Measurements from ENCODE around the gene MYRF.

MYRF gene

DNA sequence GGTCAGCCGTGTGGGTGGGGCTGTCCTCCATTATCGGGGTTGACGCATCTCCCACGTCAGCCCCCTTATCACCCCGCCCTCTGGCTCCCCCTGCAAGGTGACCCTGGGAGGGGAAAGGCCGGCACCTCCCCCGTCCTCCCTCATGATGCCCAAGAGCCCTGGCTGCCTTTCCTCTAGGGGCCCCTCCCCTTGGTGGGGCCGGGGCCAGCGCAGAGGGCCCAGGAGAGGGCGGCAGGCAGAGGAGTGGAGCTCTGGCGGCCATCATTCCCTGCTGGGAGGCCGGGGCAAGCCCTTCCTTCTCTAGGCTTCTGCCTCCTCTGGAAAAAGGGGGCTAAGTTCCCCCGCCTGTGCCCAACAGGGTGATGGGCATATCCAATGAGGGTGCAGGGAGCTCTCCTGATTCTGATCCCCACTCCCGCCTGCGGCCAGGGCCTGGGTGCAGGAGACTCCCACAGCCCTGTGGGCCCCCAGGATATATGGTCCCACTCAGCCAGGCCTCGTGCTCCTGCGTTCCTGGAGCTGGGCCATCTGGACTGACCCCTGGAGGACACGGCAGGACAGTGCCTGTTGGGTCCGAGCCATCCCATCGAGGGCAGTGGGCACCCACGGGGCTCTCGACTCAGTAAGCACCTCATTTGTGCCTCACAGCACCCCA lies 12.3 kb downstream of the MYRF start:
- no peak for TF ChIP-seq POLR2A (IDR thresholded peaks at IDR 0.05; ENCODE audit: low read depth, low read length)
- DNase-seq (ENCODE audit: insufficient read length, low spot score) (no peak), FAIRE-seq (no peak)

DNA sequence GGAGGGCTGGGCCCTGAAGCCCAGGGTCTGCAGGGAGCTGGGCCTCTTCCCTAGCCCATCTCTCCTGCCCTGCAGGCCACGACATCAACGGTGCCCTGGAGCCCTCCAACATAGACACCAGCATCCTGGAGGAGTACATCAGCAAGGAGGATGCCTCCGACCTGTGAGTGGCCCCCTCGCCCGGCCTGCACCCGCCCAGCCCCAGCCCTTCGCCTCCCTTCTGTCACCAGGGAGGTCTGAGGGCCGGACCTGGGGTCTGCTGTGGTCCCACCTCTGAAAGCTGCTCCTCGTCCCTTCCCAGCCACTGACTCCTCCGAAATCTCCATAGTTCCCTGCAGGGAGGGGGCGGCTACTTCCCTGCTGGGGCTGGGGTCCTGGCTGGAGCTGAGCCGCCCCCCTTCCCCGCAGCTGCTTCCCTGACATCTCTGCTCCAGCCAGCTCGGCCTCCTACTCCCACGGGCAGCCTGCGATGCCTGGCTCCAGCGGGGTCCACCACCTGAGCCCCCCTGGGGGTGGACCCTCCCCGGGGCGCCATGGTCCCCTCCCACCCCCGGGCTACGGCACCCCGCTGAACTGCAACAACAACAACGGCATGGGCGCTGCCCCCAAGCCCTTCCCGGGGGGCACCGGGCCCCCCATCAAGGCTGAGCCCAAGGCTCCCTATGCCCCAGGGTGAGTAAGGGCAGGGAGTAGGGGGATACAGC lies 13.3 kb downstream of the MYRF start:
- TF ChIP-seq POLR2A (IDR thresholded peaks at IDR 0.05; ENCODE audit: low read depth, low read length) = no peak
- DNase-seq (ENCODE audit: insufficient read length, low spot score) (no peak), FAIRE-seq (no peak)

DNA sequence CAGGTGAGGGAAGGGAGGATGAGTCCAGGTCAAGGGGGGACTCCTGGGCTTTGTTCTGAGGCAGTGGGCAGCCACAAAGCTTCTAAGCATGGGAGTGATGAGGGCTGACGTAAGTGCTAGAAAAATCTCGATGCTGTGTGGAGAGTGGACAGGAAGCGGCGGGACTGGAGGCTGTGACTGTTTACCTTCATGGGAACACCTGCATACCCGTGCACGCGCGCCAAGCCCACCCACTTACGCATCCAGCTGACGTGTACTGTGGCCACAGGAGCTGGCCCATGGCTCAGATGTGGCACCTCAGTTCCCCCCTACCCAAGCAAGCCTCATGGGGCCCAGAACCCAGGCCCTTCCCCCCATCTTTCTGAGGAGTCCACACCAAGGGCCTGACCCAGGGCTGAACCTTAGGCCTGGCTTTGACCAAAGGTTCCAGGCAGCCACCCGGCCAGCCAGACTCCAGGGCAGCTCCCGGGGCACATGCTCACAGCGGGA lies 14.0 kb downstream of the MYRF start:
- TF ChIP-seq POLR2A (IDR thresholded peaks at IDR 0.05; ENCODE audit: low read depth, low read length) = no peak
- no peak for DNase-seq (ENCODE audit: insufficient read length, low spot score)
- no peak for FAIRE-seq

DNA sequence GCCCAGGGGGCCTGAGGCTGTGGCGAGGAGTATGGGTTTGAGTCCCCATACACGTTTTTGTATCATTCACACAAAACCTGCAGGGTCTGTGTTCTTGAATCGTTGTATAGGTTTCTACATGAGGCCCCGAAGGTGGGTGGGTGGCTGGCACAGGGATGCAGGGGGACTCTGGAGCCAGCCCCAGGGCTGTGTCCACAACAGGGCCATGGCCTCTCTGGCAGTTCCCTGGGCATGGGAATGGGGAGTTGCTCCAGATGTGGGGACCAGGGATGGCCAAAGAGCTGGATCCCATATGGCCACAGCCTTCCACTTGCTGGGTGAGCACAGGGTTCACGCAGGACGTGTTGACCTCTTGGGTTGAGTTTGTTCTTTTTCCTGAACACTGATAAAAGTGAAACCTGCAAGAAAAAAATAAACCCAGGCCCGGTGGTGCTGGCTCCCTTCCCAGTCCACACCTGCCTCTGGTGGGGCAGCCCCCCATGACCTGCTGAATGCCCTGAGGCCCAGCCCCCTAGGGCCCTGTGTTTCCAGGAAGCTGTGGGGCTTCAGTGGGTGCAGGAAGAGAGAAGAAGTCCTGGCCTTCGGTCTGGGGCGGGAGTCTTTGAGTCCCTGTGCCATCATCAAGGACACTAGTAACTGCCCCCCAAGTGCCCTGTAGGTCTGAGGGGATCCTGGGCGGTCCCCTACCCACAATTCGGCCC lies 16.1 kb downstream of the MYRF start:
- FAIRE-seq (no peak), DNase-seq (ENCODE audit: insufficient read length, low spot score) (no peak)
- TF ChIP-seq POLR2A (IDR thresholded peaks at IDR 0.05; ENCODE audit: low read depth, low read length) = no peak

DNA sequence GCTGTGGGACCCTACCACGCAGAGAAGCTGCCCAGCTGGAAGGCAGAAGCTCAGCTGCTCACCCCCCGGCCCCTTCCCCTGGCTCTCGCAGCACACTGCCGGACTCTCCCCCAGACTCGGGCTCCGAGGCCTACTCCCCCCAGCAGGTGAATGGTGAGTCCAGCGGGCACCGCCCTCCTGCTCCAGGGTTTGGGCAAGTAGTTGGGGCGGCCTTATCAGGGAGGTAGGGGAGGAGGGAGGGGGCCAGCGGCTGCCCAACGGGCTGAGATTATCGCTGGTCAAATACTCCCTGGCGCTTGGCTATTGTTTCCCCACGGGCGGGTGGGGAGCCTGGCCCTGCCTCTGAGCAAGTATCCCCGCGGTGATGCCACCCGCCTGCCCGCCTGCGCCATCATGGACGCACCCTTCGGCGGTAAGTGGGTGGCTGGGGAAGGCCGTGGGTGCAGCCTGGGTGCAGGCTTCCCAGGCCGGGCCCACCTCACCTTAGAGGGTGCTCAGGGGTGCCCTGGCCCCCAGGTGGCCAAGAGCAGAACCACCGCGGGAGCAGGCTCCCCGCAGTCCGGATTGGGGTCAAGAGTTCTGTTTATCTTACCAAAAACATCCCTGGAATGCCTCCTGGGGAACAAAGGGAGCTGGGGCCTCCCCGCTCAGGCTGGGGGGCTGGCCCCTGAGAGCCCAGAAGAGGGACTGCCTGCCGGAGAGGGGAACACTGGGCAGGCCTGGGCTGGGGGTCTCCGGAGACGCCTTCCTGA lies 16.9 kb downstream of the MYRF start:
- peak; percentile 71 for DNase-seq (ENCODE audit: insufficient read length, low spot score)
- FAIRE-seq = no peak
- TF ChIP-seq POLR2A (IDR thresholded peaks at IDR 0.05; ENCODE audit: low read depth, low read length) = no peak

DNA sequence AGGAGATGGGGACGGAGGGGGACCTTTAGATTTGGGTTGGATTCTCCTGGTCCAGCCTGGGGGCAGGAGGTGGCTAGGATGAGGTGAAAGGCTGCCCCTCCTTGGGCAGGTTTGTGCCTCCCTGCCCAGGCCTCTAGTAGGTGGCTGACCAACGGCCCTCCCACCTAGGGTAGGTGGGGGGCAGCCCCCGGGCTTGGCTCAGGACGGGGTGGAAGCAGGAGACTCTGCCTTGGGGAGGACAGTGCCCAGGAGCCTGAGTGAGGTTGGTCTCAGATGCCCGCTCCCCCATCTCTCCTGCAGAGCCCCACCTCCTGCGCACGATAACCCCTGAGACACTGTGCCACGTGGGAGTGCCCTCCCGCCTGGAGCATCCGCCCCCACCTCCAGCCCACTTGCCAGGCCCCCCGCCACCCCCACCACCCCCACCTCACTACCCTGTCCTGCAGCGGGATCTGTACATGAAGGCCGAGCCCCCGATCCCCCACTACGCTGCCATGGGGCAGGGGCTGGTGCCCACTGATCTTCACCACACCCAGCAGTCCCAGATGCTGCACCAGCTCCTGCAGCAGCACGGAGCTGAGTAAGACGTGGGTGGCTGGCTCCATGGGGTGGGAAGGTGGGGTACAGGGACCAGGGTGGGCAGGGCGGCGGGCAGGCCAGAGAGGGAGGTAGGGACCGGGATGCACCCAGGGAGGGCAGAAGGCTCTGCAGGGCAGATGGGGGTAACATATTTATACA lies 17.7 kb downstream of the MYRF start:
- TF ChIP-seq POLR2A (IDR thresholded peaks at IDR 0.05; ENCODE audit: low read depth, low read length) = no peak
- FAIRE-seq = no peak
- no peak for DNase-seq (ENCODE audit: insufficient read length, low spot score)

DNA sequence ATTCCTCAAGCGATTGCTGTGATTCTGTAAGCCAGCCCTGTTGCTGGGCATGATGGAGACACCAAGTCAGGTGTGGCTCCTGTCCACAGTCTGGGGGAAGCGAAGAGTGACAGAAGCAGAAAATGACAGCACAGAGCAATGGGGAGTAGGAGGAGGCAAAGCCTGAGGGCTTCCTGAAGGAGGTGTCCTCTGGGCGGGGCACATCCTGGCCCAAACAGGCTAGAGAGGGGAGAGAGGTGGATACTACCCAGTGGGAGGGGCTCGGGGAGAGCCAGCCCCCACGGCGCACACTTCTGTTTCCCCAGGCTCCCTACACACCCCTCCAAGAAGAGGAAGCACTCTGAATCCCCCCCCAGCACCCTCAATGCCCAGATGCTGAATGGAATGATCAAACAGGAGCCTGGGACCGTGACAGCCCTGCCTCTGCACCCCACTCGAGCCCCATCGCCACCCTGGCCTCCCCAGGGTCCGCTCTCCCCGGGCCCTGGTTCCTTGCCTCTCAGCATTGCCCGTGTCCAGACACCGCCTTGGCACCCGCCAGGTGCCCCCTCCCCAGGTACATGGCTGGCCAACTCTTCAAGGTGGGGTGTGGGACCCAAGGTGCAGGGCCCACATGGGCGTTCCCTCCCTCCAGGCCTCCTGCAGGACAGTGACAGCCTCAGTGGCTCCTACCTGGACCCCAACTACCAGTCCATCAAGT lies 18.9 kb downstream of the MYRF start:
- DNase-seq (ENCODE audit: insufficient read length, low spot score) = no peak
- no peak for TF ChIP-seq POLR2A (IDR thresholded peaks at IDR 0.05; ENCODE audit: low read depth, low read length)
- FAIRE-seq = no peak

DNA sequence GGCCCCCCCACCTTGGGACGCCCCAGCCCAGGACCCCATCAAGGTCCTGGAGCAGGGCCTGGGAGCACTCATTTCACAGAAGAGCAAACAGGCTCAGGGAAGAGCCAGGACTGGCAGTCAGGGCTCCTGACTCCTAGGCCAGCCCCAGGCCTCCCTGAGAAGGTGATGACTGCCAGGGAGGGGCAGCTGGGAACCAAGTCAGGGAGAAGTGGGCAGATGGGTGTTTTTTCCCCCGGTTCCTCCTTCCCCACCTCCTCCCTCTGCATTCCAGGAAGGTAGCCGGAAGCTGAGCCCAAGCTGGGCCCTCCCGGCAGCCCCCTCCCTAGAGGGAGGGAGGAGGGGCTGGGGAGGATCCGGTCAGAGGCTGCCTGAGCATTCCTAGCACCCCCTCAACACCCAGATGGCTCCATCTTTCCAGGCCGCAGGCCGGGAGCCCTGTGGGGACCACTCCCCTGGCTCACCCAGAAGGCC lies 19.6 kb downstream of the MYRF start:
- FAIRE-seq (no peak), DNase-seq (ENCODE audit: insufficient read length, low spot score) (no peak)
- TF ChIP-seq POLR2A (IDR thresholded peaks at IDR 0.05; ENCODE audit: low read depth, low read length) = no peak

DNA sequence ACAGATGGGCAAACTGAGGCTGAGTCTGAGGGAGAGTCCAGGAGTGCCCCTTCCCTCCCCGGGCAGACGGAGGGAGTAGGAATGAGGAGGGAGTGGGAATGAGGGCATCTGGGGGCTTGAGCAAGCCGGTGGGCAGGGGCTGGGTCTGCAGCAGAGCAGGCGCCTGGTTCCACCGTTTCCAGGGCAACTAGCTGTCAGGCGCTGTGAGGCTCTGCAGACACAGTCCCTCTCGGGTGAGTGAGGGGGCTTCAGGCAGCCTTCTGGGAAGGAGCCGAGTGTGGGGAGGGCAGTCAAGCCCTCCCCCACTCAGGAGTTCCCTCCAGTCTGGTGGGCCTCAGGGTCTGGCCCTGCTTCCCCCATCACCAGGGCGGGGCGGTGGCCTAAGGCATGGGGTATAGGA lies 20.9 kb downstream of the MYRF start:
- FAIRE-seq (no peak), DNase-seq (ENCODE audit: insufficient read length, low spot score) (no peak)
- no peak for TF ChIP-seq POLR2A (IDR thresholded peaks at IDR 0.05; ENCODE audit: low read depth, low read length)

DNA sequence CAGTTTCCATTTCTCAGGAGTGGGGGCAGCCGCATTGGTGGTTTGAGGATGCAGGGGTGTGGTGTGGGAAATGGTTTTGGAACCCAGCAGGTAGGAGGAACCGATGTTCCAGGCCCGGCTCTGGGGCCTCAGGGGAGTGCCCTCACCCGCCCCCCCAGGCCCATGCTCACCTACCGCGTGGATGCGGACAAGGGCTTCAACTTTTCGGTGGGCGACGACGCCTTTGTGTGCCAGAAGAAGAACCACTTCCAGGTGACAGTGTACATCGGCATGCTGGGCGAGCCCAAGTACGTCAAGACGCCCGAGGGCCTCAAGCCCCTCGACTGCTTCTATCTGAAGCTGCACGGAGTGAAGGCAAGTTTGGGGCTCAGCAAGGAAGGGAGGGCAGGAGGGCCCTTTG lies 21.4 kb downstream of the MYRF start:
- FAIRE-seq = no peak
- no peak for TF ChIP-seq POLR2A (IDR thresholded peaks at IDR 0.05; ENCODE audit: low read depth, low read length)
- no peak for DNase-seq (ENCODE audit: insufficient read length, low spot score)

DNA sequence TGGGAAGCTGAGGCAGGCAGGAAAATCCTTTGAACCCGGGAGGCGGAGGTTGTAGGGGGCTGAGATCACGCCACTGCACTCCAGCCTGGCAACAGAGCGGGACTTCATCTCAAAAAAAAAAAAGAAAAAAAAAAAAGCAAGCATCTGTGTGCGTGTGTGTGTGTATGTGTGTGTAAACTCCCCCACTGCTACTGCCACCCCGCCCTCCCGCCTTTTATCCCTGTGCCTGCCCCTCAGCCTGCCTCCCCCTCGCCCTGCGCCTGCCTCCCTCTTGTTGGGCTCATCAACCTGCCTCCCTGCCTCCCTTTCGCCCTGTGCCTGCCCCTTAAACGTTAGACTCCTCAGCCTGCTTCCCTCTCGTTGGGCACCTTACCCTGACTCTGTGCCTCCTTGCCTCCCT lies 22.0 kb downstream of the MYRF start:
- FAIRE-seq (no peak), DNase-seq (ENCODE audit: insufficient read length, low spot score) (no peak)
- TF ChIP-seq POLR2A (IDR thresholded peaks at IDR 0.05; ENCODE audit: low read depth, low read length) = no peak

DNA sequence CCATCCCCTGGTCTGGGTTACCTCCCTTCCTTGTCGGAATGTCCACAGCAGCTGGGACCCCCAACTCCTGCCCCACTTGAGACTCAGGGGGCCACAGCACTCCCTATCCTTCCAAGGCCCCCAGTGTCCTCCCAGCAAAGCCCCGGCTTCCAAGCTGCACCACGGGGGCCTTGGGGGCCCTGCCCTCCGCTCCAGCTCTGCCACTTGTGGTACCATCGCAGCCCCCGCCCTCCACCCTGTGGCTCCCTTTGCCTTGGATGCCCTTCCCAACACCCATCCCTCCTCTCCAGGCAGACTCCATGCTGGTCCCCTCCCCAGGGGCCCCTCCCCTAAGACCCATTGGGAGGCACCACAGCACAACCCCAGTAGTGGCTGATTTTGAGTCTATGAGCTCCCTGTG lies 22.7 kb downstream of the MYRF start:
- TF ChIP-seq POLR2A (IDR thresholded peaks at IDR 0.05; ENCODE audit: low read depth, low read length) = no peak
- no peak for DNase-seq (ENCODE audit: insufficient read length, low spot score)

More for the DNA sequence above, 22.7 kb downstream of the MYRF start:
- no peak for FAIRE-seq
